ENCODE data around the gene DCAF7. TPM values are rescaled to one million over a fixed set of nuclear protein-coding genes. Genes with fewer than 3 reads are reported as not detected.
A peak's percentile ranks its signal among the peaks of the same experiment; 100 is the strongest.

DCAF7 gene
- total RNA-seq, 1 experiment from 2014 or later: 91.5 TPM

DNA sequence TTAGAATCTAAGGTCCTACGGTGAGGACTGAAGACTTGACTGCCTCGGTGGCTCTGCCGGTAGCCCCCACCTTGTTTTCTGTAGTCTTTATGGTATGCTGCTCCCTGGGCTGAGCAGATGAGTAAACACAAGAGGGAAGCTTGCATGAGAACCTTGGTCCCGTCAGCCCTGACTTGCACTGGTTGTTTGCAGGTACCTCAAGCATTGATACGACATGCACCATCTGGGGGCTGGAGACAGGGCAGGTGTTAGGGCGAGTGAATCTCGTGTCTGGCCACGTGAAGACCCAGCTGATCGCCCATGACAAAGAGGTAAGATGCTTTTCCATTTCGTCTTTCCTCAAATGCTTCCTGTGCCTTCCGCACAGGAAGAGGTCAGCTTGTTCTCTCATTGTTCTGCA, 29.4 kb downstream of the DCAF7 start:
- H3K9me3 Mint-ChIP-seq: no peaks in the 10 kb centered on the region
- TF ChIP-seq, protein P1, sequence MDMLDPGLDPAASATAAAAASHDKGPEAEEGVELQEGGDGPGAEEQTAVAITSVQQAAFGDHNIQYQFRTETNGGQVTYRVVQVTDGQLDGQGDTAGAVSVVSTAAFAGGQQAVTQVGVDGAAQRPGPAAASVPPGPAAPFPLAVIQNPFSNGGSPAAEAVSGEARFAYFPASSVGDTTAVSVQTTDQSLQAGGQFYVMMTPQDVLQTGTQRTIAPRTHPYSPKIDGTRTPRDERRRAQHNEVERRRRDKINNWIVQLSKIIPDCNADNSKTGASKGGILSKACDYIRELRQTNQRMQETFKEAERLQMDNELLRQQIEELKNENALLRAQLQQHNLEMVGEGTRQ (CRISPR knock-in tag; IDR thresholded peaks at IDR 0.05): peak; percentile 40; the same call in 1 of the 2 replicates
- TF ChIP-seq, protein P2, sequence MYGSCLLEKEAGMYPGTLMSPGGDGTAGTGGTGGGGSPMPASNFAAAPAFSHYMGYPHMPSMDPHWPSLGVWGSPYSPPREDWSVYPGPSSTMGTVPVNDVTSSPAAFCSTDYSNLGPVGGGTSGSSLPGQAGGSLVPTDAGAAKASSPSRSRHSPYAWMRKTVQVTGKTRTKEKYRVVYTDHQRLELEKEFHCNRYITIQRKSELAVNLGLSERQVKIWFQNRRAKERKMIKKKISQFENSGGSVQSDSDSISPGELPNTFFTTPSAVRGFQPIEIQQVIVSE (CRISPR knock-in tag; IDR thresholded peaks at IDR 0.05; ENCODE audit: borderline replicate concordance): no peak
- peak overlapping the region; percentile 76 for H3K27ac Mint-ChIP-seq
- peak; percentile 70 for ATAC-seq
- peaks cover 18% of the 10 kb centered on the region for H3K4me1 Mint-ChIP-seq
- H3K4me3 Mint-ChIP-seq: no peak overlapping the region
- no peaks in the 10 kb centered on the region for H3K27me3 Mint-ChIP-seq (ENCODE audit: low read depth)
- H3K36me3 Mint-ChIP-seq: peaks cover 40% of the 10 kb centered on the region
- ChIA-PET CTCF (interaction anchor here (0.6 to 1.7 kb wide), 9 partner anchors 13 to 173 kb away, joined by 3 to 9 read pairs (median 4); no protein-coding TSS in a partner anchor), POLR2A (no interaction called here)
- no peak for DNase-seq (ENCODE audit: low spot score)

DNA sequence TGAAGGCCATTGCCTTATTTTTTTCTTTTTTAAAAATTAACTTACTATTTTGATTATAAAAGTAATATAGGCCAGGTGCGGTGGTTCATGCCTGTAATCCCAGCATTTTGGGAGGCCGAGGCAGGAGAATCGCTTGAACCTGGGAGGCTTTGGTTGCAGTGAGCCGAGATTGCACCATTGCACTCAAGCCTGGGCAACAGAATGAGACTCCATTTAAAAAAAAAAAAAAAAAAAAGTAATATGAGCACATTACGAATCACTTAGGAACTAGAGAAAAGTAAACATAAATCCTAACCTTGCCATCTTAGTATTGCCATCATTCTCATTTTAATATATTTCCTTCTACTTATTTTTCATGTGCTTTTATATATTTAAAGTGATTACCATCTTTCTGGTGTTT, 37.5 kb downstream of the DCAF7 start:
- ChIA-PET CTCF (interaction anchor here (0.7 kb wide), 1 partner anchor 28 kb away, joined by 3 read pairs; no protein-coding TSS in a partner anchor), POLR2A (interaction anchor here (0.6 kb wide), 1 partner anchor 598 kb away, joined by 4 read pairs; no protein-coding TSS in a partner anchor)
- Mint-ChIP-seq H3K27me3 (ENCODE audit: low read depth) (no peaks in the 10 kb centered on the region), H3K9me3 (no peaks in the 10 kb centered on the region), H3K4me1 (no peaks in the 10 kb centered on the region), H3K4me3 (no peak overlapping the region), H3K27ac (no peak overlapping the region), H3K36me3 (peaks cover 63% of the 10 kb centered on the region)
- TF ChIP-seq ZNF317 (CRISPR knock-in tag; IDR thresholded peaks at IDR 0.05; ENCODE audit: borderline replicate concordance, low read depth): no peak
- TF ChIP-seq RORB (CRISPR knock-in tag; IDR thresholded peaks at IDR 0.05): no peak
- no peak for TF ChIP-seq PRRX2 (CRISPR knock-in tag; IDR thresholded peaks at IDR 0.05)
- no peak for TF ChIP-seq EMX1 (CRISPR knock-in tag; IDR thresholded peaks at IDR 0.05)
- no peak for TF ChIP-seq TP53 (CRISPR knock-in tag; IDR thresholded peaks at IDR 0.05)
- TF ChIP-seq, protein P3, sequence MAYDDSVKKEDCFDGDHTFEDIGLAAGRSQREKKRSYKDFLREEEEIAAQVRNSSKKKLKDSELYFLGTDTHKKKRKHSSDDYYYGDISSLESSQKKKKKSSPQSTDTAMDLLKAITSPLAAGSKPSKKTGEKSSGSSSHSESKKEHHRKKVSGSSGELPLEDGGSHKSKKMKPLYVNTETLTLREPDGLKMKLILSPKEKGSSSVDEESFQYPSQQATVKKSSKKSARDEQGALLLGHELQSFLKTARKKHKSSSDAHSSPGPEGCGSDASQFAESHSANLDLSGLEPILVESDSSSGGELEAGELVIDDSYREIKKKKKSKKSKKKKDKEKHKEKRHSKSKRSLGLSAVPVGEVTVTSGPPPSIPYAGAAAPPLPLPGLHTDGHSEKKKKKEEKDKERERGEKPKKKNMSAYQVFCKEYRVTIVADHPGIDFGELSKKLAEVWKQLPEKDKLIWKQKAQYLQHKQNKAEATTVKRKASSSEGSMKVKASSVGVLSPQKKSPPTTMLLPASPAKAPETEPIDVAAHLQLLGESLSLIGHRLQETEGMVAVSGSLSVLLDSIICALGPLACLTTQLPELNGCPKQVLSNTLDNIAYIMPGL (CRISPR knock-in tag; IDR thresholded peaks at IDR 0.05): no peak
- no peak for TF ChIP-seq JUN (CRISPR knock-in tag; IDR thresholded peaks at IDR 0.05)
- TF ChIP-seq NR1H2 (CRISPR knock-in tag; IDR thresholded peaks at IDR 0.05): no peak
- no peak for TF ChIP-seq NFATC4 (CRISPR knock-in tag; IDR thresholded peaks at IDR 0.05)
- TF ChIP-seq SMAD4 (CRISPR knock-in tag; IDR thresholded peaks at IDR 0.05): no peak
- TF ChIP-seq ZNF219 (CRISPR knock-in tag; IDR thresholded peaks at IDR 0.05; ENCODE audit: borderline replicate concordance): no peak
- TF ChIP-seq, protein P4, sequence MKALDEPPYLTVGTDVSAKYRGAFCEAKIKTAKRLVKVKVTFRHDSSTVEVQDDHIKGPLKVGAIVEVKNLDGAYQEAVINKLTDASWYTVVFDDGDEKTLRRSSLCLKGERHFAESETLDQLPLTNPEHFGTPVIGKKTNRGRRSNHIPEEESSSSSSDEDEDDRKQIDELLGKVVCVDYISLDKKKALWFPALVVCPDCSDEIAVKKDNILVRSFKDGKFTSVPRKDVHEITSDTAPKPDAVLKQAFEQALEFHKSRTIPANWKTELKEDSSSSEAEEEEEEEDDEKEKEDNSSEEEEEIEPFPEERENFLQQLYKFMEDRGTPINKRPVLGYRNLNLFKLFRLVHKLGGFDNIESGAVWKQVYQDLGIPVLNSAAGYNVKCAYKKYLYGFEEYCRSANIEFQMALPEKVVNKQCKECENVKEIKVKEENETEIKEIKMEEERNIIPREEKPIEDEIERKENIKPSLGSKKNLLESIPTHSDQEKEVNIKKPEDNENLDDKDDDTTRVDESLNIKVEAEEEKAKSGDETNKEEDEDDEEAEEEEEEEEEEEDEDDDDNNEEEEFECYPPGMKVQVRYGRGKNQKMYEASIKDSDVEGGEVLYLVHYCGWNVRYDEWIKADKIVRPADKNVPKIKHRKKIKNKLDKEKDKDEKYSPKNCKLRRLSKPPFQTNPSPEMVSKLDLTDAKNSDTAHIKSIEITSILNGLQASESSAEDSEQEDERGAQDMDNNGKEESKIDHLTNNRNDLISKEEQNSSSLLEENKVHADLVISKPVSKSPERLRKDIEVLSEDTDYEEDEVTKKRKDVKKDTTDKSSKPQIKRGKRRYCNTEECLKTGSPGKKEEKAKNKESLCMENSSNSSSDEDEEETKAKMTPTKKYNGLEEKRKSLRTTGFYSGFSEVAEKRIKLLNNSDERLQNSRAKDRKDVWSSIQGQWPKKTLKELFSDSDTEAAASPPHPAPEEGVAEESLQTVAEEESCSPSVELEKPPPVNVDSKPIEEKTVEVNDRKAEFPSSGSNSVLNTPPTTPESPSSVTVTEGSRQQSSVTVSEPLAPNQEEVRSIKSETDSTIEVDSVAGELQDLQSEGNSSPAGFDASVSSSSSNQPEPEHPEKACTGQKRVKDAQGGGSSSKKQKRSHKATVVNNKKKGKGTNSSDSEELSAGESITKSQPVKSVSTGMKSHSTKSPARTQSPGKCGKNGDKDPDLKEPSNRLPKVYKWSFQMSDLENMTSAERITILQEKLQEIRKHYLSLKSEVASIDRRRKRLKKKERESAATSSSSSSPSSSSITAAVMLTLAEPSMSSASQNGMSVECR (CRISPR knock-in tag; IDR thresholded peaks at IDR 0.05; ENCODE audit: borderline replicate concordance): no peak
- TF ChIP-seq, protein P5, sequence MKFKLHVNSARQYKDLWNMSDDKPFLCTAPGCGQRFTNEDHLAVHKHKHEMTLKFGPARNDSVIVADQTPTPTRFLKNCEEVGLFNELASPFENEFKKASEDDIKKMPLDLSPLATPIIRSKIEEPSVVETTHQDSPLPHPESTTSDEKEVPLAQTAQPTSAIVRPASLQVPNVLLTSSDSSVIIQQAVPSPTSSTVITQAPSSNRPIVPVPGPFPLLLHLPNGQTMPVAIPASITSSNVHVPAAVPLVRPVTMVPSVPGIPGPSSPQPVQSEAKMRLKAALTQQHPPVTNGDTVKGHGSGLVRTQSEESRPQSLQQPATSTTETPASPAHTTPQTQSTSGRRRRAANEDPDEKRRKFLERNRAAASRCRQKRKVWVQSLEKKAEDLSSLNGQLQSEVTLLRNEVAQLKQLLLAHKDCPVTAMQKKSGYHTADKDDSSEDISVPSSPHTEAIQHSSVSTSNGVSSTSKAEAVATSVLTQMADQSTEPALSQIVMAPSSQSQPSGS (CRISPR knock-in tag; IDR thresholded peaks at IDR 0.05; ENCODE audit: borderline replicate concordance, low read depth): no peak
- DNase-seq (ENCODE audit: low spot score): no peak
- ATAC-seq: no peak

Data from WTC11 (cell line).